Measurements from ENCODE around the gene MCIDAS.

The MCIDAS gene

DNA sequence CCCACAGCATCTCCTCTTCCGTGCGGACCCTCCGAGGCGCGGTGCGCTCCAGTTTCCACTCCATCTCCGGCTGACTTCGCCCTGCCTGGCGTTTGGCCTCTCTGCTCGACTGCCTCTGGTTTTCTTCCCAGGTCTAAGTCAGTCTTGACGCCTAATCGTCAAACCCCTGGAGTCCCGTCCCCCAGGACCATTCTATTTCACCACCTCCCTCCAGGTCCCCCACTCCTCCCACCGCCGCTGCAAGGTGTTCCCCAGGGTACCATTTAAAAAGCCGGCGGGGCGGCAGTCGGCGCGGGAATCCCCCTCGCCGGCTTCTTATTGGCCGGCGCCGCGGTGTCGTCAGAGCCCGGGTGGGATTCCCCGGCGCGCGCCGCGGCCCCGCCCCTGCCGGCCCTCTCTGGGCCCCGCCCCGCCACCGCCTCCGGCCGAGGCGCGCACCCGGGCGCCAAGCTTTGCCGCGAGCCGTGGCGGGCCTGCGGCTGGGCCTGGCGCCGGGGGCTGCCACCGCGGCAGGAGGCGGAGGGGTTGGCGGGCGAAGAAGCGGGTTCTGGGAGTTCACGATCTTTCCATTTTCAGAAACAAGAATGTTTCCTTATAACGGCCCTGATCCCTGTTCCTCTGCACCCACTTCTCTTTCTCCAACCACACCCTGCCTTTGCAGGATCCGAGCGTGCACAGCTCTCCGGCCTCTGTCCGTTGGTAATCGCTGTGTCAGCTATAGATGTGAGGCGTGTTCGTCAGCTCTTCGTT, 54.0 kb downstream of the MCIDAS start, which contains the start of gene CDC20B:
TSS of gene CDC20B (minus strand) at position 241 of the 750 bp plus-strand sequence. CDS start at position 64, 177 bp downstream.
- DNase-seq (ENCODE audit: extremely low read depth, low read depth) = no peak
- TF ChIP-seq, protein P1, sequence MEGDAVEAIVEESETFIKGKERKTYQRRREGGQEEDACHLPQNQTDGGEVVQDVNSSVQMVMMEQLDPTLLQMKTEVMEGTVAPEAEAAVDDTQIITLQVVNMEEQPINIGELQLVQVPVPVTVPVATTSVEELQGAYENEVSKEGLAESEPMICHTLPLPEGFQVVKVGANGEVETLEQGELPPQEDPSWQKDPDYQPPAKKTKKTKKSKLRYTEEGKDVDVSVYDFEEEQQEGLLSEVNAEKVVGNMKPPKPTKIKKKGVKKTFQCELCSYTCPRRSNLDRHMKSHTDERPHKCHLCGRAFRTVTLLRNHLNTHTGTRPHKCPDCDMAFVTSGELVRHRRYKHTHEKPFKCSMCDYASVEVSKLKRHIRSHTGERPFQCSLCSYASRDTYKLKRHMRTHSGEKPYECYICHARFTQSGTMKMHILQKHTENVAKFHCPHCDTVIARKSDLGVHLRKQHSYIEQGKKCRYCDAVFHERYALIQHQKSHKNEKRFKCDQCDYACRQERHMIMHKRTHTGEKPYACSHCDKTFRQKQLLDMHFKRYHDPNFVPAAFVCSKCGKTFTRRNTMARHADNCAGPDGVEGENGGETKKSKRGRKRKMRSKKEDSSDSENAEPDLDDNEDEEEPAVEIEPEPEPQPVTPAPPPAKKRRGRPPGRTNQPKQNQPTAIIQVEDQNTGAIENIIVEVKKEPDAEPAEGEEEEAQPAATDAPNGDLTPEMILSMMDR (IDR thresholded peaks at IDR 0.05; ENCODE audit: low read depth, low read length) = no peak

DNA sequence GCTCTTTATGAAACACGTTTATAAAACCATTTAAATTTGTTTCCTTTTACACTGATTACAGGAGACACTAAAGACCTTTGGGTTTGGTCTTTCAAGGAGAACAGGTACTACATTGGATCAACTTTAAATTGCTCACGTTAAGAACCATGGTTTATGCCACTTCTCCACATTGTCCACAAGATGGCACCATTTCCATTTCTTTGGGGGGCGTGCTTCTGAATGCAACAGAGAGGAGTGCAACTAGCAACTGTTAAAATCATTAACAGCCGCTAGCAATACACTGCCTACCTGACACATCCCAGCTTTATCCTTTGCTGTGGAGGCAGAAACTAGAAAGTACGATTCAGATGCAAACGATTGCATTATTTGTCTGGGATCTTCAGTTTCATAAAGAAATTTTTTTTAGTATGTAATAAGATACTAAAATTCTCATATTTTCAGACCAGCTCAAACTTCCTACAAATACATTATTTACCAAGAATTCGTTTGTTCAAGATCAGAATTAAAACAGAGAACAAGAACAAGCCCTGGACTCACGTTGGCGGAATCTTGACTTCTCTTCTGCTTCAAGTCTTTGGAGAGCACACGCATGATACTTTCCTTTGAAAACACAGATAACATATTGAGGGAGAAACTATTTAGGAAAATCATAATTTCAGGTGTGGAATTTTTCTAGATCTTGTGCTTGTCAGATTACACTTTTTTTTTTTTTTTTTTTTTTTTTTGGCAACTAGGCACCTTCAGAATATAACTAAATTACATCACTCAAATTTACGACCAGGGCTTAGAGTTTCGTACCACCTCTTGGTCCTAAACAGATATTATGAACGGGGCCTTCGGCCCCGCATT, 54.8 kb downstream of the MCIDAS start:
- DNase-seq (ENCODE audit: extremely low read depth, low read depth) = peak; percentile 43
- TF ChIP-seq, protein P1 (IDR thresholded peaks at IDR 0.05; ENCODE audit: low read depth, low read length) = peak; percentile 77

DNA sequence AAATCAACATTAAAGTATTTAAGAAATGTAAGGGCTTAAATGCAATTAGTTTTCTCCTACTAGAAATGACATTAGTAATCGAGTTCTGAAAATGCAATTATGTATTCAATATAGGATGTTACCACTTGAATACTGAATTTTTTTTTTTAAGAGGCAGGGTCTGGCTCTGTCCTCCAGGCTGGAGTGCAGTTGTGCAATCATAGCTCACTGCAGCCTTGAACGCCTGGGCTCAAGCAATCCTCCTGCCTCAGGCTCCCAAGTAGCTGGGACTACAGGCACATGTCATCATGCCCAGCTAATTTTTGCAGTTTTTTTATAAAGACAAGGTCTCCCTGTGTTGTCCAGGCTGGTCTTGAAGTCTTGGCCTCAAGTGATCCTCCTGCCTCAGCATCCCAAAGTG, 55.6 kb downstream of the MCIDAS start:
- no peak for DNase-seq (ENCODE audit: extremely low read depth, low read depth)
- TF ChIP-seq, protein P1 (IDR thresholded peaks at IDR 0.05; ENCODE audit: low read depth, low read length) = no peak
